GM20000 (cell line): ENCODE results near the gene SHANK3.

Experiments used
- DNase-seq: peaks from one replicate; pipeline ENCODE4 v3.0.0; 2012; ENCODE audit warnings: low spot score
- CTCF ChIP-seq: IDR thresholded peaks from 2 replicates; pipeline ENCODE4 v1.5.1; 2012; ENCODE audit warnings: mild to moderate bottlenecking, control low read depth; ENCODE audit errors: extremely low read depth, missing control alignments

Gene SHANK3

GRCh38 chr22:50660306-50660705, 12.3 kb upstream of the SHANK3 start:
- no peak for DNase-seq
- no peak for TF ChIP-seq CTCF

GRCh38 chr22:50665212-50665611, 7.4 kb upstream of the SHANK3 start:
- TF ChIP-seq CTCF: no peak
- no peak for DNase-seq

GRCh38 chr22:50665738-50666137, 6.9 kb upstream of the SHANK3 start:
- TF ChIP-seq CTCF: no peak
- DNase-seq: peak; percentile 41

- DNase-seq: no peak
- no peak for TF ChIP-seq CTCF
Observed at GRCh38 chr22:50670513-50670912, 2.1 kb upstream of the SHANK3 start.

GRCh38 chr22:50670914-50671538, 1.6 kb upstream of the SHANK3 start:
- DNase-seq: no peak
- TF ChIP-seq CTCF: no peak

- no peak for DNase-seq
- TF ChIP-seq CTCF: no peak
Observed at GRCh38 chr22:50671641-50672040, 982 bp upstream of the SHANK3 start.

- no peak for TF ChIP-seq CTCF
- DNase-seq: no peak
Observed at GRCh38 chr22:50672041-50672440, 582 bp upstream of the SHANK3 start.
